CD4-positive, alpha-beta T cell treated with Interleukin-4 for 1 hour (primary cell): ENCODE results near the gene RPS16.

Source experiments
- DNase-seq, 2 donors: peaks; one replicate each; pipeline ENCODE4 v3.0.0-alpha.2; 2020 to 2022

RPS16 gene

GRCh38 chr19:39417463-39418181 lies 18.1 kb downstream of the RPS16 start:
- no peak for DNase-seq

GRCh38 chr19:39416152-39417120 lies 19.3 kb downstream of the RPS16 start:
- DNase-seq = no peak

- DNase-seq = no peak
Observed at GRCh38 chr19:39415111-39416046, 20.4 kb downstream of the RPS16 start.

DNA sequence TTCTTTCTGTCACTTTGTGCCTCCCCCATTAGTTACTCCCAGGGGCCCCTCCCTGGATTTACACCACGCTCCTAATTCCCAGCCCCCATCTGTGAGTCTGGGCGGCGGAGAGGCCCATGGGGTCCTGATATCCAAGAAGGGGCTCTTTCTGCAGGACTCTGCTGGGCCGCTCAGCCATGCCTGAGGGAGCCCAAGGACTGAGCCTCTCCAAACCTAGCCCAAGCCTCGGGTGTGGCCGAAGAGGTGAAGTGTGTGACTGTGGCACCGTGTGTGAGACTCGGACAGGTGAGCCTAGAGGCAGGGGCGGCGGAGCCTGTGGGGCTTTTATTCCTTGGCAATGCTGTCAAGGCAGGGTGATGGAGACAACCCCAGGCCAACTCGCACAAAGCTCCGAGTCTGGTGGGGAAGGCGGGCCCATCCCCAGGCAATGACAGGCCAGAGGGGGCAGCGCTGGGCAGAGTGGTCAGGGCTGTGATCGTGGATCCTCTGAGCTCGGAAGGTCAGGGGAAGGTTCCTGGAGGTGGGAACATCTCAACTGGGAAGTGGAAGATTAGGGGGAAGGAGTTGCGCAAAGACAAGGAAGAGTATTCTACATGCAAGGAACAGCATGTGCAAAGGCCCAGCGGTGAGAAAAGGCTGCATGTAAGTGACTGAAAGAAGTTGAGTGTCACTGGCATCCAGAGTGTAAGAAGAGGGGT lies 21.7 kb downstream of the RPS16 start:
- DNase-seq = peak in 1 of 2 donors; percentile 39

DNA sequence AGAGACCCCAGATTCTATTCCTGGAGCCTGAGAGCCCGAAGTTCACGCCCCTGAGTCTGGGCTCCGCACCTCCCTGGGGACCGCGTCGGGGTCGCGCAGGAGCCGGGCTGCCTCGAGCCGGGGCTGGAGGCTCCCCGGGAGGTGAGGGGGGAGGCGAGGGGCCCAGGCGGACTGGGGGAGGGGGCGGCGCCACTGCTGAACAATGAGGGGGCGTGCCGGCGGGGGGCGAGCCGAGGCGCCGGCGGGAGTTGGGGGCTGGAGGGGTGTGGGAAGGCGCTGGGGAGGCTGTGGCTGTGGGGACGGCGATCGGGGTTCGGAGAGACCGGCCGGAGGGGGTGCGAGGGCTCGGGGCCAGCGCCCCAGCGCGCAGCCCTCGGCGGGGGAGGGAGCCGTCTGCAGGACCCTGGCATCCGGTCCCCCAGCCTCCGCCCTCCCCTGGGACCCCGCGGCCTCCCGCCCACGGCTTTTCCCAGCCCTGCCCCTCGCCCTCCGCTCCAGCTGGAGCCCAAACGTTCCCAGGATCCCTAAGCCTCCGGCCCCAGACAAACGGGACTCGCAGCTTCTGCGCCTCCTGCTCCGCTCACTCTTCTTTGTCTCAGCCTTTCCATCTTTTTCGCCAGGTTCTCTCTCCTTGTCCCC lies 22.4 kb downstream of the RPS16 start:
- DNase-seq = peak; percentile 38 to 53

DNA sequence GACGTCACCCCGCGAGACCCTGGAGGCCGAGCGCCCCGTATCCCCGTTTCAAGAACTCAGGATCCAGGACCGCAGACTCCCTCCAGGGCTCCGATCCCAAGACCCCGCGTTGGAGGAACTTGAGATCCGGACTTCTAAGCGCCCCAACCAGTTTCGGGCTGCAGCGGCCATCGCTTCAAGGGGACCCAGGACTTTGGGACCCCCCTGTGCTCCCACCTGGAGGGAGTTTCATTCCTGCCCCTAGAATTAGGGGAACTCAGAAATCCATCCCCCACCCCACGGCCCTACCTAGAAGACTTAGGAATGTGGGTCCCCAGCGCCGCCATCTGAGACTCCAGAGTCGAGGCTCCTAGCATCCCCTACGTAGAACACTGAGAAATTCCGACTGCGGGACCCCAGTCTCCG lies 22.9 kb downstream of the RPS16 start:
- no peak for DNase-seq

DNA sequence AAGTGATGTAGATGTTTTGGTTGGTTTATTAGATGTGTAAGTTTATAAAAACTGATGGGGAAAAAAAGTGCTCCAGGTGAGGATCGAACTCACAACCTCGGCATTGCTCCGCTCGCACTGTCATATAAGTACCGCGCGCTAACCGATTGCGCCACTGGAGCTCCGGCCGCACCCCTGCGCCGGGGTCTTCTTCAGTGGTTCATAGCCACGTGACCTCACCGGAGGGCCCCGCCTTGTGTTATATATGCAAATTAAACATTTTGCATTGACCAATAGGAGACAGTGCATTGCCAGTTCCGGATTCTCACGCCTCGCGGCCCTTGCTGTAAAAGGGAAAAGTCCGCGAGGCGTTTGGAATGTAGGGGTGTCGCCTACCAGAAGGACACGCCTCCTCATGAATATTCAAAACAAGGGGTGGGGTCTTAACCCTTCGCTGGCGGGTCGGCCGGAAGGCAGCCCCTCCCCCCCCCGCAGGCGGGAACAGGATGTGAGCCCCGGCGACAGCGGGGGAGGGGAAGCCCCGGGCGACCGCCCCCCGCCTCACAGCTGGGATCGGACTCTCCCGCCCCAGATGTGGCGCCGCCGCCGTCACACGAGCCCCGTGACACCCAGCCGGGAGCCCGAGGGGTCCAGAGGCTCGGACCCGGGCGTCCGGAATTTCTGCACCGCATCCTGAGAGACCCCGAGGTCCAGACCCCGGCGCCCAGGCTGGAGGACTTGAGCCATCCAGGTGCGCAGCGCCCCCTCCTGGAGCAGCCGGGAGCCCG lies 23.5 kb downstream of the RPS16 start, which contains the start of gene PLEKHG2:
Gene PLEKHG2 (plus strand): TSS at position 570 of the 767 bp plus-strand sequence. CDS start 1,418 bp downstream, outside the sequence.
- DNase-seq = peak; percentile 99

GRCh38 chr19:39411832-39412099 lies 24.0 kb downstream of the RPS16 start:
- DNase-seq = peak; percentile 94

- DNase-seq = peak; percentile 78 to 79
Observed at GRCh38 chr19:39411081-39411831, 24.5 kb downstream of the RPS16 start.

GRCh38 chr19:39410831-39411080 lies 25.0 kb downstream of the RPS16 start:
- no peak for DNase-seq

- peak; percentile 89 to 92 for DNase-seq
Observed at GRCh38 chr19:39410017-39410830, 25.5 kb downstream of the RPS16 start.

DNA sequence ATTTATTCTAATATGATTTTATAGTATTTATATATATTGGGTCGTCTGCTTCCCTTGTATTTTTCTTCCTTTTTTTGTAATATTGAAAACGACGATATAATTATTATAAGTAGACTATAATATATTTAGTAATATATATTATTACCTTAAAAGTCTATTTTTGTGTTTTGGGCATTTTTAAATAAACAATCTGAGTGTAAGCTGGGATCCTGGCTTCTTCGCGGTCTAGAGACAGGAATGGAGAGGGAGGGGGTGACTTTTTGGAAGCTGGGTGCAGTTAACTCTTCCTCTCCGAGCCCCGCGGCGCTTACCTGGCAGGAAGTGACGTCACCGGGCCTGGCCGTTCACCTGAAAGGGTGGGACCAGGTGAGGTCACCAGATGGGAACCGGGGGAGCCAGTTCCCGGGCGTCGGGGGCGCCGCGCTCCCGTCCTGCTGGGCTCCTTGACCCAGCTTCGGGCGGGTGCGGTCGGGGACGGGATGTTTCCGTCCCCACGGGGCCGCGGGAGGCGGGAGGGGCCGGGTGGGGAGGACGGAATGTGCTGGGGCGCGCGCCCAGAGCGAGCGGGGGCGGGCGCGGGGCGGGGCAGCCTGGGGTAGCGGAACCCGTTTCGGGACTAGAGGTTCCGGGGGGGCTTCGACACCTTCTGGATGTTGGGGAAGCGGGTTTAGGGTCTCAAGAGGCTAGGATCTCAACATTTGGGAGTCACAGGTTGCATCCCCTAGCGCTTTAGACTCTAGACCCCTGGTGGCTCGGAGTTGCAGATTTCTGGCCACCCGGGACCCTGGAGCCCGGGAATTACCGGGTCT lies 26.3 kb downstream of the RPS16 start:
- DNase-seq = peak; percentile 95 to 97

DNA sequence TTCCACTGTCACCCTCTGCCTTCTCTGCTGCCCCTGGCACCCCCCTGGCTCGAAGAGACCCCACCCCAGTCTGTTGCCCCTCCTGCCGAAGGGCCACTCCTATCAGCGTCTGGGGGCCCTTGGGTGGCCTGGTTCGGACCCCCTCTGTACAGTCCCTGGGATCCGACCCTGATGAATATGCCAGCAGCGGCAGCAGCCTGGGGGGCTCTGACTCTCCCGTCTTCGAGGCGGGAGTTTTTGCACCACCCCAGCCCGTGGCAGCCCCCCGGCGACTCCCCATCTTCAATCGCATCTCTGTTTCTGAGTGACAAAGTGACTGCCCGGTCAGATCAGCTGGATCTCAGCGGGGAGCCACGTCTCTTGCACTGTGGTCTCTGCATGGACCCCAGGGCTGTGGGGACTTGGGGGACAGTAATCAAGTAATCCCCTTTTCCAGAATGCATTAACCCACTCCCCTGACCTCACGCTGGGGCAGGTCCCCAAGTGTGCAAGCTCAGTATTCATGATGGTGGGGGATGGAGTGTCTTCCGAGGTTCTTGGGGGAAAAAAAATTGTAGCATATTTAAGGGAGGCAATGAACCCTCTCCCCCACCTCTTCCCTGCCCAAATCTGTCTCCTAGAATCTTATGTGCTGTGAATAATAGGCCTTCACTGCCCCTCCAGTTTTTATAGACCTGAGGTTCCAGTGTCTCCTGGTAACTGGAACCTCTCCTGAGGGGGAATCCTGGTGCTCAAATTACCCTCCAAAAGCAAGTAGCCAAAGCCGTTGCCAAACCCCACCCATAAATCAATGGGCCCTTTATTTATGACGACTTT lies 27.1 kb downstream of the RPS16 start:
- peak; percentile 71 to 77 for DNase-seq

GRCh38 chr19:39407660-39408391 lies 27.9 kb downstream of the RPS16 start:
- DNase-seq = peak; percentile 79 to 82

DNA sequence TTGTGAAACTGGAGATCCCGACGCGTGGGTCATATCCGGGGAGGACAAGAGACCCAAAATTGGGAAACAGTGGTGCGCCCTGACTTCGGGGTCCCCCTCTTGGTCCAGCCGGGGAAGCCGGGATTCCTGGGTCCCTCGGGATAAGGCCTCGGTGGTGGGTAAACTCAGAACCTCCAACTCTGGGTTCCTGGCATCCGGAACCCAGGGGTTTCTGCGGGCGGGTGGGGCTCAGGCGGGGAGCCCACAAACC lies 28.4 kb downstream of the RPS16 start:
- DNase-seq = no peak

- peak; percentile 94 to 95 for DNase-seq
Observed at GRCh38 chr19:39406656-39407409, 28.9 kb downstream of the RPS16 start, which contains the start of gene ZFP36. ZFP36 (plus strand) TSS chr19:39406847; CDS start chr19:39406905, 58 bp downstream.
